Loucy (cell line): ENCODE results near the gene PAX9.

Experiments used
- H2AFZ ChIP-seq: fragments of 200-600 bp; sonication (generic); 2 replicates; pipeline ENCODE4 v1.6.0; 2016; ENCODE audit warnings: antibody characterized with exemption, mild to moderate bottlenecking, low read length, moderate library complexity
- H3F3A ChIP-seq: fragments of 200-600 bp; 2 replicates; pipeline ENCODE4 v1.6.0; 2016; ENCODE audit warnings: antibody characterized with exemption, low read depth, mild to moderate bottlenecking
- H3K27me3 ChIP-seq: fragments of 200-600 bp; sonication (generic); 2 replicates; pipeline ENCODE4 v1.6.1; 2014; ENCODE audit warnings: low read length, mild to moderate bottlenecking; ENCODE audit not compliant: insufficient read depth, poor library complexity, severe bottlenecking
- H3K36me3 ChIP-seq: fragments of 200-600 bp; sonication (generic); 2 replicates; pipeline ENCODE4 v1.6.1; 2016; ENCODE audit warnings: low read length; ENCODE audit not compliant: insufficient read depth
- H3K4me1 ChIP-seq: fragments of 200-600 bp; sonication (generic); 2 replicates; pipeline ENCODE4 v1.5.1; 2014; ENCODE audit warnings: low read length, mild to moderate bottlenecking; ENCODE audit not compliant: insufficient read depth, poor library complexity, severe bottlenecking
- H3K4me2 ChIP-seq: fragments of 200-600 bp; sonication (generic); 2 replicates; pipeline ENCODE4 v1.6.0; 2014; ENCODE audit warnings: antibody characterized with exemption, low read length, low read depth, mild to moderate bottlenecking; ENCODE audit not compliant: poor library complexity, severe bottlenecking
- H3K4me3 ChIP-seq: fragments of 200-600 bp; sonication (generic); 2 replicates; pipeline ENCODE4 v1.5.1; 2014; ENCODE audit warnings: low read length, mild to moderate bottlenecking, mixed read lengths; ENCODE audit not compliant: poor library complexity, severe bottlenecking
- H3K79me2 ChIP-seq: fragments of 200-600 bp; sonication (generic); 2 replicates; pipeline ENCODE4 v1.6.1; 2014; ENCODE audit warnings: low read length; ENCODE audit not compliant: insufficient read depth
- H3K9ac ChIP-seq: fragments of 200-600 bp; sonication (generic); 2 replicates; pipeline ENCODE4 v1.6.0; 2014; ENCODE audit warnings: mild to moderate bottlenecking, low read depth, low read length, moderate library complexity; ENCODE audit not compliant: poor library complexity, severe bottlenecking
- H3K9me2 ChIP-seq: fragments of 200-600 bp; sonication (generic); replicated peaks from 2 replicates; pipeline ENCODE4 v1.6.1; 2016; ENCODE audit warnings: low read depth, low read length, mixed read lengths
- H3K9me3 ChIP-seq: fragments of 200-600 bp; sonication (generic); 2 replicates; pipeline ENCODE4 v1.6.1; 2014; ENCODE audit warnings: mild to moderate bottlenecking, antibody characterized with exemption, low read length, low read depth; ENCODE audit not compliant: insufficient read depth
- H4K20me1 ChIP-seq: fragments of 200-600 bp; sonication (generic); 2 replicates; pipeline ENCODE4 v1.6.0; 2014; ENCODE audit warnings: antibody characterized with exemption, low read length, mild to moderate bottlenecking; ENCODE audit not compliant: insufficient read depth, poor library complexity, severe bottlenecking
- CTCF ChIP-seq: fragments of 200-600 bp; sonication (generic); conservative IDR thresholded peaks from 2 replicates; pipeline ENCODE4 v1.5.1; 2014; ENCODE audit warnings: mild to moderate bottlenecking, antibody characterized with exemption, low read length
- EZH2phosphoT487 ChIP-seq: fragments of 200-600 bp; IDR thresholded peaks from 2 replicates; pipeline ENCODE4 v1.6.1; 2018; ENCODE audit warnings: antibody characterized with exemption, mild to moderate bottlenecking, moderate library complexity, borderline replicate concordance

Gene PAX9

GRCh38 chr14:36665887-36666415, 4.3 kb downstream of the PAX9 start:
- H3F3A ChIP-seq: no peaks in the 10 kb centered on the region
- H3K79me2 ChIP-seq: no peaks in the 10 kb centered on the region
- H3K4me1 ChIP-seq: no peaks in the 10 kb centered on the region
- no peak overlapping the region for H3K9ac ChIP-seq
- no peaks in the 10 kb centered on the region for H3K9me3 ChIP-seq
- H2AFZ ChIP-seq: no peak overlapping the region
- H3K36me3 ChIP-seq: no peaks in the 10 kb centered on the region
- no peaks in the 10 kb centered on the region for H3K9me2 ChIP-seq
- TF ChIP-seq EZH2phosphoT487 (no peak), CTCF (no peak)
- H3K27me3 ChIP-seq: no peaks in the 10 kb centered on the region
- H4K20me1 ChIP-seq: no peaks in the 10 kb centered on the region
- H3K4me3 ChIP-seq: no peak overlapping the region
- H3K4me2 ChIP-seq: no peak overlapping the region

- Histone ChIP-seq H3K9me3 (no peaks in the 10 kb centered on the region), H2AFZ (no peak overlapping the region), H3K4me3 (no peak overlapping the region), H3K27me3 (no peaks in the 10 kb centered on the region), H3F3A (no peaks in the 10 kb centered on the region), H3K9me2 (no peaks in the 10 kb centered on the region), H4K20me1 (no peaks in the 10 kb centered on the region), H3K79me2 (no peaks in the 10 kb centered on the region), H3K36me3 (no peaks in the 10 kb centered on the region), H3K4me1 (no peaks in the 10 kb centered on the region), H3K4me2 (no peak overlapping the region), H3K9ac (no peak overlapping the region)
- TF ChIP-seq EZH2phosphoT487 (no peak), CTCF (no peak)
These were observed 5.0 kb downstream of the PAX9 start for GRCh38 chr14:36666416-36667206.

GRCh38 chr14:36667679-36668078, 6.0 kb downstream of the PAX9 start:
- H3K4me2 ChIP-seq: no peak overlapping the region
- no peaks in the 10 kb centered on the region for H3K36me3 ChIP-seq
- no peaks in the 10 kb centered on the region for H3K27me3 ChIP-seq
- H3K79me2 ChIP-seq: no peaks in the 10 kb centered on the region
- TF ChIP-seq CTCF (no peak), EZH2phosphoT487 (no peak)
- H3K4me3 ChIP-seq: no peak overlapping the region
- H3F3A ChIP-seq: no peaks in the 10 kb centered on the region
- H3K9me3 ChIP-seq: no peaks in the 10 kb centered on the region
- no peaks in the 10 kb centered on the region for H3K4me1 ChIP-seq
- H3K9ac ChIP-seq: no peak overlapping the region
- no peaks in the 10 kb centered on the region for H4K20me1 ChIP-seq
- no peaks in the 10 kb centered on the region for H3K9me2 ChIP-seq
- no peak overlapping the region for H2AFZ ChIP-seq
